Lung (tissue), 12 donors: ENCODE results near the gene NAA15. TPM values are rescaled to one million over a fixed set of nuclear protein-coding genes. Genes with fewer than 3 reads are reported as not detected.

Experiments used
- ATAC-seq: fragments of 200-7000 bp; cut with Tn5 transposase; one replicate; pipeline ENCODE4 v1.9.1; 2020; ENCODE audit warnings: moderate number of reproducible peaks; ENCODE audit not compliant: insufficient read depth, low FRiP score
- DNase-seq, 3 donors: peaks; one replicate each; pipeline ENCODE4 v3.0.0-alpha.2; 2013 to 2017
- H3K27ac ChIP-seq, 2 donors: one replicate each; pipeline ENCODE4 v1.5.1; 2013; ENCODE audit warnings: mild to moderate bottlenecking in 2 of 2, moderate library complexity in 2 of 2, control low read depth in 1 of 2, inconsistent platforms in 1 of 2, low read depth in 1 of 2, low read length in 1 of 2
- H3K27me3 ChIP-seq, 3 donors: one replicate each; pipeline ENCODE4 v1.5.1; 2013; ENCODE audit warnings: low read length in 2 of 3; ENCODE audit not compliant: control insufficient read depth in 3 of 3, insufficient read depth in 3 of 3
- H3K36me3 ChIP-seq, 4 donors: one replicate each; pipeline ENCODE4 v1.5.1; 2013; ENCODE audit warnings: low read length in 4 of 4, mild to moderate bottlenecking in 1 of 4, moderate library complexity in 1 of 4; ENCODE audit not compliant: control insufficient read depth in 4 of 4, insufficient read depth in 4 of 4
- H3K4me1 ChIP-seq, 5 donors: one replicate each; pipeline ENCODE4 v1.5.1; 2013; ENCODE audit warnings: low read length in 5 of 5, mild to moderate bottlenecking in 2 of 5, moderate library complexity in 1 of 5; ENCODE audit not compliant: control insufficient read depth in 5 of 5, insufficient read depth in 5 of 5
- H3K4me3 ChIP-seq: one replicate; pipeline ENCODE4 v1.5.1; 2013; ENCODE audit warnings: mild to moderate bottlenecking, control low read depth, moderate library complexity
- H3K9ac ChIP-seq, 2 donors: one replicate each; pipeline ENCODE4 v1.5.1; 2013; ENCODE audit warnings: low read length in 2 of 2, control low read depth in 1 of 2; ENCODE audit not compliant: insufficient read depth in 1 of 2
- H3K9me3 ChIP-seq, 4 donors: one replicate each; pipeline ENCODE4 v1.5.1; 2013; ENCODE audit warnings: low read length in 3 of 4, mild to moderate bottlenecking in 1 of 4, moderate library complexity in 1 of 4; ENCODE audit not compliant: control insufficient read depth in 4 of 4, insufficient read depth in 3 of 4
- CTCF ChIP-seq: IDR thresholded peaks from 2 replicates; pipeline ENCODE4 v1.5.1; 2012; ENCODE audit warnings: mild to moderate bottlenecking; ENCODE audit errors: control extremely low read depth, extremely low read depth
- WGBS, 2 donors: extraction: QIAGEN DNeasy Blood & Tissue Kit; methylation state at CpG; one replicate each; pipeline ENCODE4 v1.1.7; 2013; 5-methylcytosine and 5-hydroxymethylcytosine counted together
- polyA plus RNA-seq, 2 donors: library from polyadenylated mRNA; stranded (reverse); fragments of 200-250 nt; gene quantifications; one replicate each; pipeline ENCODE4 v1.2.1, GENCODE V29; 2013
- total RNA-seq, 2 donors: library from RNA; depleted of rRNA in 1 of 2; stranded (reverse); fragments of >200 nt in 1 of 2; gene quantifications; one replicate each; pipeline ENCODE4 v1.2.1, GENCODE V29; 2014 to 2021
- donor health status: control.
- donor health status: control.
- donor health status: Bipolar disorder and iron deficiency.
- donor health status: healthy.
- donor health status: DM: yes; HTN: yes; CAD: no.

Gene NAA15
- total and polyA plus RNA-seq, 4 donors = 5.7 to 41.3 (median 22.8) TPM

DNA sequence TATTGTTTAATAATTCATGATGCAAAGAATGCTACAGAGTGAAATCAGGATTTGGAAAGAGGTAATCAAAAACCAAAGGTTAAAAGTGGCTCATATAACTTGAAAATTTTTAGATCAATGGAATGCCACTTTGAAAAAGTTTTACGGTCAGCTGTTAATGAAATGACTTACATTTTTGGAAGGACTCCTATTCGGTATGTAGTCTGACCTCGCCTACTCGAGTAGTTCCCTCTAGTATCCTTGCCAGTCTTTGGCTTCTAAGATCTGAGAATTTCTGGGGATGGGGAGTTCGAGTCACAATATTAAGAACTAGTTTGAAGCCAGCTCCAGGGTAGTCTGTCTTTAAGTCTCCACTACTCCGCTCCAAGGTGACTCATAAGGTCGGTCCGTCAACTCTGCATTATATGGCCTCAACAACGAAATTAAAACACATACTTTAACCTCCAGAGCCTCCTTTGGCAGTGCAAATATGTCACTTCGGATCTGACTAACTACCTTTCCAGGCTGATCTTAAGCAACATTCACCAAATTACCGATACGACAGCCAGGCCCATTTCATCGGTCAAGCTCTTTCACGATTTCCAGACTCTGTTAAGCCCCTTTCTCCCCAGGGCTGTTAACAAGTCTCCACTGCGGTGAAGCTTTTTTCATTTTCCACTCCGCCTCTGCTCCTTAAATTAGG is 733 bp upstream of the NAA15 start:
- H3K4me1 ChIP-seq = peaks cover 0 to 36% (median 4%) of the 10 kb centered on the region in 5 donors
- WGBS, 2 donors = 9 to 10% methylated on average over 16 of the region's 16 CpGs
- H3K9ac ChIP-seq = peak overlapping the region; percentile 81 to 100
- peaks cover 0 to 2% (median 0%) of the 10 kb centered on the region in 4 donors for H3K9me3 ChIP-seq
- H3K27ac ChIP-seq = peak overlapping the region; percentile 96 to 97
- H3K4me3 ChIP-seq = peak overlapping the region; percentile 46
- ATAC-seq (peak; percentile 17), DNase-seq (peak in 1 of 3 donors; percentile 51)
- no peak for TF ChIP-seq CTCF
- H3K36me3 ChIP-seq = peaks cover 0 to 12% (median 0%) of the 10 kb centered on the region in 4 donors
- H3K27me3 ChIP-seq = no peaks in the 10 kb centered on the region

DNA sequence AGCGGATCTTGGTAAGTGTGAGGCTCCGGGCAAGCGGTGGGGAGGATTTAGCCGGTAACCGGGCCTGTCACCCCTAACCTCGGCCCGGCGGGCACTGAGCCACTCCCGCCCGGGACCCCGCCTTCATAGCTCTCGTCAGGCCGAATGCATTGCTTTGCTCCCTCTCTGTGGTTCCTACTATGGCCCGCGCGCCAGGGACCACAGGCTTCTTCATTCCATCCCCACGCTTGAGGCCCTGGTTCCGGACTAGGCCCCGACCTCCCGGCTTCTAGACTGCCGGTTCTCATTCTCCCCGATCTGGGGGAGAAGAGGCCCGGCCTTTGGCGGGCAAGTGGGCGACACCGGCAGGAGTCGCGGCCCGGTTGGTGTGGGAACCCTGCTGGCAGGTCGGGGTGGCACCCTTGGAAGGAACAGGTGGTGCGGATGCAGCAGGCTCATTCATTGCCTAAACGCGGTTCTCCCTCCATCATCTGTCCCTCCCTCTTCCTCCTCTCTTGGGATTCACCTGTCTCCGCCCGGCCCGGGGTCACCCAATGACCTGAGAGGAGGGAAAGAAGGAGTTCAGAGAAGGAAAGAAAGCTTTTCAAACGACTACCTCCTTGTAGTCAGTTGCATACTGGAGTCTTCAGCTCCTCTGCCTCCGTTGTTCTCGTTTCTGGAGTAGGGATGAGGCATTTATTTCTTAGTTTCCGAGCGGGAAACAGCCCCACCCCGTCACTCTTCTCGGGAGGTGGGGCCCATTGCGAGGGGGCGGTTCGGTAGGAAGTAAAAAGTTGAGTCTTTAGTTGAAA is 711 bp downstream of the NAA15 start, which contains the start of gene NDUFC1:
Gene NDUFC1, minus strand, starts transcription at position 657 of the 791 bp plus-strand sequence. CDS start 6,679 bp downstream, outside the sequence.
- ATAC-seq (peak; percentile 36), DNase-seq (peak; percentile 40 to 59 (median 57))
- Histone ChIP-seq H3K36me3 (peaks cover 0 to 16% (median 0%) of the 10 kb centered on the region in 4 donors), H3K9me3 (peaks cover 0 to 2% (median 0%) of the 10 kb centered on the region in 4 donors), H3K4me3 (peak within 1 kb of the TSS; percentile 88), H3K4me1 (peaks cover 0 to 30% (median 4%) of the 10 kb centered on the region in 5 donors), H3K9ac (peak within 1 kb of the TSS; percentile 86 to 95), H3K27me3 (no peaks in the 10 kb centered on the region), H3K27ac (peak within 1 kb of the TSS; percentile 88 to 97)
- no peak for TF ChIP-seq CTCF
- WGBS, 2 donors = 0% methylated on average over 40 to 46 of the region's 46 CpGs

- 97 to 98% methylated on average over 2 of the region's 2 CpGs for WGBS, 2 donors
- no peak for ATAC-seq
- H3K27ac ChIP-seq = no peak overlapping the region
- no peak for DNase-seq
- H3K9me3 ChIP-seq = peaks cover 0 to 2% (median 0%) of the 10 kb centered on the region in 4 donors
- H3K36me3 ChIP-seq = peaks cover 0 to 16% (median 0%) of the 10 kb centered on the region in 4 donors
- no peak overlapping the region for H3K9ac ChIP-seq
- no peak overlapping the region for H3K4me3 ChIP-seq
- TF ChIP-seq CTCF = no peak
- H3K27me3 ChIP-seq = no peaks in the 10 kb centered on the region
- H3K4me1 ChIP-seq = peaks cover 0 to 23% (median 0%) of the 10 kb centered on the region in 5 donors
These were observed 3.6 kb downstream of the NAA15 start for GRCh38 chr4:139304920-139305319.
